IPS-18a (cell line): Measurements from ENCODE around the gene TMUB1.
"Not testable (repeated sequence)": the region's sequence is repeated elsewhere in the genome, so short reads cannot be mapped to it uniquely, and the experiment has no call there.

Experiments
- H3K27ac ChIP-seq: one replicate; pipeline ENCODE4 v1.5.1; 2013; ENCODE audit warnings: low read length
- H3K27me3 ChIP-seq: one replicate; pipeline ENCODE4 v1.6.1; 2013; ENCODE audit warnings: mild to moderate bottlenecking, low read length; ENCODE audit not compliant: control insufficient read depth, insufficient read depth
- H3K36me3 ChIP-seq: one replicate; pipeline ENCODE4 v1.6.1; 2013; ENCODE audit warnings: low read depth, low read length; ENCODE audit not compliant: control insufficient read depth
- H3K4me1 ChIP-seq: one replicate; pipeline ENCODE4 v1.6.1; 2013; ENCODE audit warnings: low read depth, low read length; ENCODE audit not compliant: control insufficient read depth
- H3K4me3 ChIP-seq: one replicate; pipeline ENCODE4 v1.5.1; 2013; ENCODE audit warnings: low read length
- H3K9ac ChIP-seq: one replicate; pipeline ENCODE4 v1.6.1; 2013; ENCODE audit warnings: mild to moderate bottlenecking, low read length, moderate library complexity
- H3K9me3 ChIP-seq: one replicate; pipeline ENCODE4 v1.6.1; 2013; ENCODE audit warnings: low read depth, low read length; ENCODE audit not compliant: control insufficient read depth

Gene TMUB1

DNA sequence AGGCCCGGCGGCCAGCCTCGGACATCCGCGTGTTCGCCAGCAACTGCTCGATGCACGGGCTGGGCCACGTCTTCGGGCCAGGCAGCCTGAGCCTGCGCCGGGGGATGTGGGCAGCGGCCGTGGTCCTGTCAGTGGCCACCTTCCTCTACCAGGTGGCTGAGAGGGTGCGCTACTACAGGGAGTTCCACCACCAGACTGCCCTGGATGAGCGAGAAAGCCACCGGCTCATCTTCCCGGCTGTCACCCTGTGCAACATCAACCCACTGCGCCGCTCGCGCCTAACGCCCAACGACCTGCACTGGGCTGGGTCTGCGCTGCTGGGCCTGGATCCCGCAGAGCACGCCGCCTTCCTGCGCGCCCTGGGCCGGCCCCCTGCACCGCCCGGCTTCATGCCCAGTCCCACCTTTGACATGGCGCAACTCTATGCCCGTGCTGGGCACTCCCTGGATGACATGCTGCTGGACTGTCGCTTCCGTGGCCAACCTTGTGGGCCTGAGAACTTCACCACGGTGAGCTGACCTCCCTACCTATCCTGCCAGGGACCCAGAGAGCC, 34.3 kb downstream of the TMUB1 start:
- Histone ChIP-seq H3K27me3 (peaks cover 33% of the 10 kb centered on the region), H3K9me3 (no peaks in the 10 kb centered on the region), H3K4me3 (no peak overlapping the region), H3K36me3 (no peaks in the 10 kb centered on the region), H3K9ac (no peak overlapping the region), H3K27ac (no peak overlapping the region), H3K4me1 (no peaks in the 10 kb centered on the region)

- Histone ChIP-seq H3K4me1 (no peaks in the 10 kb centered on the region), H3K27ac (no peak within 1 kb of the TSS), H3K9ac (no peak within 1 kb of the TSS), H3K4me3 (no peak within 1 kb of the TSS), H3K9me3 (no peaks in the 10 kb centered on the region), H3K27me3 (peaks cover 33% of the 10 kb centered on the region), H3K36me3 (no peaks in the 10 kb centered on the region)
Measured at GRCh38 chr7:151047976-151048815, 35.1 kb downstream of the TMUB1 start, which contains the start of gene ASIC3. TSS of gene ASIC3 (plus strand) at chr7:151048531. CDS start at chr7:151048886, 355 bp downstream.

- Histone ChIP-seq H3K9ac (no peak overlapping the region), H3K27ac (no peak overlapping the region), H3K4me3 (no peak overlapping the region)
Measured at GRCh38 chr7:151046603-151047573, 36.4 kb downstream of the TMUB1 start.

GRCh38 chr7:151045967-151046366, 37.3 kb downstream of the TMUB1 start:
- Histone ChIP-seq H3K4me1 (no peaks in the 10 kb centered on the region), H3K9ac (no peak overlapping the region), H3K27me3 (peaks cover 19% of the 10 kb centered on the region), H3K9me3 (no peaks in the 10 kb centered on the region), H3K4me3 (no peak overlapping the region), H3K36me3 (no peaks in the 10 kb centered on the region), H3K27ac (no peak overlapping the region)

More at GRCh38 chr7:151046603-151047573, 36.4 kb downstream of the TMUB1 start:
- Histone ChIP-seq H3K4me1 (no peaks in the 10 kb centered on the region), H3K36me3 (no peaks in the 10 kb centered on the region), H3K27me3 (peaks cover 24% of the 10 kb centered on the region), H3K9me3 (no peaks in the 10 kb centered on the region)

- no peaks in the 10 kb centered on the region for H3K9me3 ChIP-seq
- no peak overlapping the region for H3K9ac ChIP-seq
- no peak overlapping the region for H3K27ac ChIP-seq
- H3K36me3 ChIP-seq, result no peaks in the 10 kb centered on the region
- no peaks in the 10 kb centered on the region for H3K4me1 ChIP-seq
- H3K4me3 ChIP-seq, result no peak overlapping the region
- peaks cover 12% of the 10 kb centered on the region for H3K27me3 ChIP-seq
Measured at GRCh38 chr7:151045262-151045661, 38.0 kb downstream of the TMUB1 start.

- H3K4me3 ChIP-seq, result no peak overlapping the region
- H3K27me3 ChIP-seq, result no peaks in the 10 kb centered on the region
- no peaks in the 10 kb centered on the region for H3K4me1 ChIP-seq
- no peak overlapping the region for H3K27ac ChIP-seq
- no peaks in the 10 kb centered on the region for H3K9me3 ChIP-seq
- no peaks in the 10 kb centered on the region for H3K36me3 ChIP-seq
- H3K9ac ChIP-seq, result no peak overlapping the region
Measured at GRCh38 chr7:151043959-151044358, 39.3 kb downstream of the TMUB1 start.

GRCh38 chr7:151043449-151043848, 39.8 kb downstream of the TMUB1 start:
- H3K9ac ChIP-seq, H3K4me1 ChIP-seq, H3K4me3 ChIP-seq, H3K36me3 ChIP-seq, H3K27ac ChIP-seq, H3K27me3 ChIP-seq, H3K9me3 ChIP-seq: not testable (repeated sequence)

DNA sequence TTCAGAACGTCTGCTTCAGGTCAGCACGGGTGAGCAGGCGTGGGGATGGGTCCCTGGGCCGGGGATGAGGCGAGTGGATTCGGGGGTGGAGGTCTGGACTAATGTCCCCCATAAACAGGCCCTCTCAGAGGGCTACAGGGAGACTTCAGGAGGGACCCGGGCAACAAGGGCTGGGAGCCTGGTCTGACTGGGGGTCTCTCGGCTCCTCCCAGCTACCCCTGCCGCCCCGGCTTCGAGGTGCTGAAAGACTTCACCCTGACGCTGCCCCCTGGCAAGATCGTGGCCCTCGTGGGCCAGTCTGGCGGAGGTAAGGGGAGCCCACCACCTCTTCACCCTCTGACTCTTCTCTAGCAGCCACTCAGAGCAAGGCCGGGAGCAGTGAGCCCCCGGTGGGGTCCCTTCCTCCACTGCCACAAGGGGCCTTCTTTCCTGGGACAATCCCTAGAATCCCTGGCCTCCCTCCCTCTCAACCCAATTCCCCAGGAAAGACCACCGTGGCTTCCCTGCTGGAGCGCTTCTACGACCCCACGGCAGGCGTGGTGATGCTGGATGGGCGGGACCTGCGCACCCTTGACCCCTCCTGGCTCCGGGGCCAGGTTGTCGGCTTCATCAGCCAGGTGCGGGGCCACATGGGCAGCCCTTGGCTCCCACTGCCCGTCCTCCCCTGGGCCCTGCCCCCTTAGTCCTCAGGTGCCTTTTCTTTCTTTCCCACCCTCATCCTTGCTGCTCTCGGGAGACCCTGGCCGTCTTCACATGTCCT, 42.5 kb downstream of the TMUB1 start:
- Histone ChIP-seq H3K4me1 (no peaks in the 10 kb centered on the region), H3K4me3 (no peak overlapping the region), H3K36me3 (no peaks in the 10 kb centered on the region), H3K9me3 (no peaks in the 10 kb centered on the region), H3K9ac (no peak overlapping the region), H3K27ac (no peak overlapping the region), H3K27me3 (no peaks in the 10 kb centered on the region)

DNA sequence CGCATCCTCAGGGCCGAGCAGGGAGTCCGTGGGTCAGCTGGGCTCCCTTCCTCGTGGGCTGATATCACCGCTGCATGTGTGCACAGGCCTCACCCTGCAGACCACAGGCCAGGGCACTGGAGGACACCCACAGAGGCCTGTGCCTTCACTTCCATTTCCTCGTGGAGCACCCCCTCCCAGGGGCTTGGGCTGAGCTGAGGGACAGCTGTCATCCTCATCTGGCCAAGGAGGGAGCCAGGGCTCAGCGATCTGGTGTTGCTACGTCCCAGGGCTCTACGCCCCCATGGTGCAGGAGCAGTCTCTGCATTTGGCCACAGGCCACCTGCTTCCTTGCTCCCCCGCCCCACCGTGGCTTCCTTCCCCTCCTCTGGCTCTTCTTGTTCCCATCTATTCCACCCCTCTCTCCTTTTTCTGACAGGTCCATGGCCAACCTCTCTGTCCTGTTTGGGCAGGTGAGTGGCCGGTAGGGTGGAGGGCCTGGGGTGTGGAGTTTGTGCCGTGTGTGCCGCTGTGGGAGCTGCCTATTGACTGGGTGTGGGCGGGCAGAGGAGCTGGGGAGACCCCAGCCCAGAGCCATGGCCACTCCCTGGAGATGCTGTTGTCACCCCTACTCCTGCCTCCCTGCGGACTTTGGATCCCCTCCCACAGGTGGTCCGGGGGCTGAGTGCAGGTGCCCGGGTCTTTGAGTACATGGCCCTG, 43.3 kb downstream of the TMUB1 start:
- H3K4me1 ChIP-seq, result no peaks in the 10 kb centered on the region
- H3K27me3 ChIP-seq, result no peaks in the 10 kb centered on the region
- no peaks in the 10 kb centered on the region for H3K9me3 ChIP-seq
- no peak overlapping the region for H3K9ac ChIP-seq
- H3K27ac ChIP-seq, result no peak overlapping the region
- peaks cover 2% of the 10 kb centered on the region for H3K36me3 ChIP-seq
- no peak overlapping the region for H3K4me3 ChIP-seq

DNA sequence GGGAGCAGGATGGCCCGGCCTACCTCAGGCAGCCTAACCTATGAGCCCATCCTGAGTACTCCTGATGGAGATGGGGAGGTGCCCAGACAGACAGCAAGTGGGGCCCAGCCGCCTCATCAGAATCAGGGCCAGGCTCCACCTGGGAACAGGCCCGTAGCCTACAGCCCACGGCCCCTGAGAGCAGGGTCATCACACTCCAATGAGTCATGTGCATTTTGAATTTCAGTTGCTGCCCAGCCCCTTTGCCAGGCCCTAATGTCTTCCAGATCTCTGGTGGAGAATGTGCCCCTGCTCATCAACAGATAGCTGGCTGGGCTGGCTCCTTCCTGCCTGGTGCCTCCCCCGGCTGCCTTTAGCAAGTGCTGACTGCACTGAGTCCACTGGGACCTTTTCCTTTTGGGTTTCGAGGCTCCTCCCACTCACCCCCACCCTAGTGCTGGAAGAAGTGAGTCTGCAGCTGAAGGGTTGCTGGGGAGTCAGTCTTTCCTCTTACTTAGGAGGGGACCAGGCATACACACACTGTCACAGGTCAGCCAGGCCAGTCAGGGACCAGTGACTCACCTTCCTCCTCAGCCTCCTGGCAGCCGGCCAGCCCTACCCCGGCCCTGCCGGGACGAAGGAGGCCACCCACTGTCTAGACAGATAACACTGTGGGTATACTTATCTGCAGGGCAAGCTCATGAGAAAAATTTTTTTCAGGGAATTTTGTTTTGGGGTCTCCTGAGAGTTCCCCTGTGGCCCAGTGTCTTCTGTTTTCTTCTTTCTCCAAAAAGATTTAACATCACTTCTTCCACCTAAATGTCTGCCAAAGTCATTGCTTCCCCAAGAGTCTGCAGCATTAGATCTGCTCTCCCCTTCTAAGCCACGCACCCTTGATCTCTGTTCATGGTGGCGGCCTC, 44.1 kb downstream of the TMUB1 start:
- H3K27ac ChIP-seq, result no peak overlapping the region
- H3K9ac ChIP-seq, result no peak overlapping the region
- H3K4me1 ChIP-seq, result no peaks in the 10 kb centered on the region
- no peak overlapping the region for H3K4me3 ChIP-seq
- H3K9me3 ChIP-seq, result no peaks in the 10 kb centered on the region
- no peaks in the 10 kb centered on the region for H3K27me3 ChIP-seq
- peaks cover 5% of the 10 kb centered on the region for H3K36me3 ChIP-seq
